Left ventricle myocardium inferior (tissue), 1 donor: Measurements from ENCODE around the gene MBD1. TPM values are rescaled to one million over a fixed set of nuclear protein-coding genes. Genes with fewer than 3 reads are reported as not detected.
"Not testable (repeated sequence)": the region's sequence is repeated elsewhere in the genome, so short reads cannot be mapped to it uniquely, and the experiment has no call there.

Experiments
- DNase-seq: peaks from one replicate; pipeline ENCODE4 v3.0.0-alpha.2; 2020
- H3K27ac ChIP-seq: fragments of 200-600 bp; replicated peaks from 2 replicates; pipeline ENCODE4 v1.8.0; 2021
- H3K27me3 ChIP-seq: fragments of 200-600 bp; 2 replicates; pipeline ENCODE4 v1.8.0; 2021; ENCODE audit warnings: low read depth
- H3K36me3 ChIP-seq: fragments of 200-600 bp; 2 replicates; pipeline ENCODE4 v1.8.0; 2021
- H3K4me1 ChIP-seq: fragments of 200-600 bp; 2 replicates; pipeline ENCODE4 v1.8.0; 2021
- H3K4me3 ChIP-seq: fragments of 200-600 bp; 2 replicates; pipeline ENCODE4 v1.8.0; 2021; ENCODE audit warnings: mild to moderate bottlenecking, moderate library complexity
- H3K9me3 ChIP-seq: fragments of 200-600 bp; replicated peaks from 2 replicates; pipeline ENCODE4 v1.8.0; 2021
- CTCF ChIP-seq: fragments of 200-600 bp; IDR thresholded peaks from 2 replicates; pipeline ENCODE4 v1.8.0; 2021; ENCODE audit warnings: antibody characterized with exemption, mild to moderate bottlenecking, borderline replicate concordance
- intact Hi-C: fragments of 100-400 bp; cut with micrococcal nuclease; formaldehyde crosslinking; loops from one replicate; pipeline ENCODE4 v1.11.0; 2022
- total RNA-seq: library from RNA; stranded (reverse); fragmentation: NEBNext Ultra II Directional; extraction: Animal tissue kit (Norgen Biotek cat#: 25700); gene quantifications from one replicate; pipeline ENCODE4 v1.2.1, GENCODE V29; 2021
- donor health status: DM: no; HTN: yes; CAD: no; lungs with severe emphysema.

MBD1 gene
- total RNA-seq, 1 donor from 2014 or later: 50.2 TPM

GRCh38 chr18:50232419-50232818, 48.9 kb downstream of the MBD1 start:
- no peak for DNase-seq
- Histone ChIP-seq H3K4me3 (no peak overlapping the region), H3K4me1 (no peaks in the 10 kb centered on the region), H3K36me3 (no peaks in the 10 kb centered on the region), H3K27me3 (peaks cover 33% of the 10 kb centered on the region), H3K9me3 (no peaks in the 10 kb centered on the region), H3K27ac (no peak overlapping the region)
- intact Hi-C loops: no loop called here
- no peak for TF ChIP-seq CTCF

GRCh38 chr18:50231621-50232020, 49.7 kb downstream of the MBD1 start:
- Histone ChIP-seq H3K4me1 (no peaks in the 10 kb centered on the region), H3K4me3 (no peak overlapping the region), H3K27me3 (peaks cover 33% of the 10 kb centered on the region), H3K27ac (no peak overlapping the region), H3K36me3 (no peaks in the 10 kb centered on the region), H3K9me3 (no peaks in the 10 kb centered on the region)
- no peak for DNase-seq
- TF ChIP-seq CTCF: no peak
- intact Hi-C loops: no loop called here

- Histone ChIP-seq H3K9me3 (peaks cover 20% of the 10 kb centered on the region), H3K27me3 (peaks cover 25% of the 10 kb centered on the region)
- H3K36me3 ChIP-seq, DNase-seq, H3K4me1 ChIP-seq, intact Hi-C loops, H3K4me3 ChIP-seq, H3K27ac ChIP-seq: not testable (repeated sequence)
These were observed 61.1 kb downstream of the MBD1 start for GRCh38 chr18:50220249-50220648.

Other genes starting within 250 kb of the MBD1 start
- 0.44 TPM for gene MYO5B, start 86.4 kb downstream of the MBD1 start, total RNA-seq
- gene CFAP53, start 15.0 kb downstream of the MBD1 start, total RNA-seq: 0.16 TPM
- gene CXXC1, start 6.2 kb upstream of the MBD1 start, total RNA-seq: 33.7 TPM
- gene SKA1, start 93.5 kb upstream of the MBD1 start, total RNA-seq: 0.44 TPM